ENCODE measurements around the gene MUC13.

Gene MUC13

GRCh38 chr3:124856677-124857076, 77.9 kb downstream of the MUC13 start:
- TF ChIP-seq, protein P1, sequence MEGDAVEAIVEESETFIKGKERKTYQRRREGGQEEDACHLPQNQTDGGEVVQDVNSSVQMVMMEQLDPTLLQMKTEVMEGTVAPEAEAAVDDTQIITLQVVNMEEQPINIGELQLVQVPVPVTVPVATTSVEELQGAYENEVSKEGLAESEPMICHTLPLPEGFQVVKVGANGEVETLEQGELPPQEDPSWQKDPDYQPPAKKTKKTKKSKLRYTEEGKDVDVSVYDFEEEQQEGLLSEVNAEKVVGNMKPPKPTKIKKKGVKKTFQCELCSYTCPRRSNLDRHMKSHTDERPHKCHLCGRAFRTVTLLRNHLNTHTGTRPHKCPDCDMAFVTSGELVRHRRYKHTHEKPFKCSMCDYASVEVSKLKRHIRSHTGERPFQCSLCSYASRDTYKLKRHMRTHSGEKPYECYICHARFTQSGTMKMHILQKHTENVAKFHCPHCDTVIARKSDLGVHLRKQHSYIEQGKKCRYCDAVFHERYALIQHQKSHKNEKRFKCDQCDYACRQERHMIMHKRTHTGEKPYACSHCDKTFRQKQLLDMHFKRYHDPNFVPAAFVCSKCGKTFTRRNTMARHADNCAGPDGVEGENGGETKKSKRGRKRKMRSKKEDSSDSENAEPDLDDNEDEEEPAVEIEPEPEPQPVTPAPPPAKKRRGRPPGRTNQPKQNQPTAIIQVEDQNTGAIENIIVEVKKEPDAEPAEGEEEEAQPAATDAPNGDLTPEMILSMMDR (IDR thresholded peaks at IDR 0.05; ENCODE audit: low read depth, low read length): no peak
- no peak overlapping the region for H3K4me3 ChIP-seq (ENCODE audit: low read depth, low read length)

All from WI38 (cell line).